Testis (tissue), 3 donors: ENCODE measurements around the gene GALM. TPM values are rescaled to one million over a fixed set of nuclear protein-coding genes. Genes with fewer than 3 reads are reported as not detected.

Experiments used
- DNase-seq: peaks from one replicate; pipeline ENCODE4 v3.0.0-alpha.2; 2019
- H3K27ac ChIP-seq, 2 donors: fragments of 200-600 bp; sonication (generic); one replicate each; pipeline ENCODE4 v1.5.1; 2019
- H3K27me3 ChIP-seq: fragments of 200-600 bp; sonication (generic); one replicate; pipeline ENCODE4 v1.5.1; 2019
- H3K36me3 ChIP-seq: fragments of 200-600 bp; sonication (generic); one replicate; pipeline ENCODE4 v1.5.1; 2017; ENCODE audit warnings: low read depth; ENCODE audit errors: missing control alignments
- H3K4me1 ChIP-seq: fragments of 200-600 bp; sonication (generic); one replicate; pipeline ENCODE4 v1.5.1; 2019
- H3K4me3 ChIP-seq, 2 donors: fragments of 200-600 bp; sonication (generic); one replicate each; pipeline ENCODE4 v1.5.1; 2017 to 2019
- H3K9me3 ChIP-seq: fragments of 200-600 bp; sonication (generic); one replicate; pipeline ENCODE4 v1.5.1; 2017
- POLR2A ChIP-seq: fragments of 450-650 bp; IDR thresholded peaks from one replicate; pipeline ENCODE4 v1.6.1; 2017; ENCODE audit warnings: antibody characterized with exemption, mild to moderate bottlenecking, moderate library complexity
- WGBS, 2 donors: methylation state at CpG; one replicate each; pipeline ENCODE4 v1.1.5; 2018; 5-methylcytosine and 5-hydroxymethylcytosine counted together
- intact Hi-C: fragments of 100-400 bp; cut with DNase I; formaldehyde crosslinking; loops from one replicate; pipeline ENCODE4 v1.15.1; 2023; ENCODE audit warnings: low total_unique reads
- polyA plus RNA-seq: library from polyadenylated mRNA; stranded (reverse); fragments of 350-450 nt; fragmentation: Illumina TruSeq; extraction: RNeasy Lipid Tissue Mini Kit (QIAGEN cat#74804); gene quantifications from one replicate; pipeline ENCODE4 v1.2.3, GENCODE V29; 2014; ENCODE audit warnings: low read depth, low replicate concordance; ENCODE audit not compliant: insufficient read depth
- total RNA-seq, 2 donors: library from RNA; depleted of rRNA; stranded (reverse); fragments of >200 nt; gene quantifications; one replicate each; pipeline ENCODE4 v1.2.3, GENCODE V29; 2016
- TF ChIP-seq, protein P1 (sequence below), 3 experiments: fragments of 450-650 bp in 2 of 3; fragments of 200-600 bp in 1 of 3; sonication (generic) in 1 of 3; IDR thresholded peaks; one replicate each; pipeline ENCODE4 v1.5.1; 2016 to 2019; ENCODE audit warnings: antibody characterized with exemption in 3 of 3, mild to moderate bottlenecking in 2 of 3, moderate library complexity in 1 of 3

The GALM gene
- total and polyA plus RNA-seq, 3 donors from 2014 or later: 8.5 to 11.8 (median 9.1) TPM

DNA sequence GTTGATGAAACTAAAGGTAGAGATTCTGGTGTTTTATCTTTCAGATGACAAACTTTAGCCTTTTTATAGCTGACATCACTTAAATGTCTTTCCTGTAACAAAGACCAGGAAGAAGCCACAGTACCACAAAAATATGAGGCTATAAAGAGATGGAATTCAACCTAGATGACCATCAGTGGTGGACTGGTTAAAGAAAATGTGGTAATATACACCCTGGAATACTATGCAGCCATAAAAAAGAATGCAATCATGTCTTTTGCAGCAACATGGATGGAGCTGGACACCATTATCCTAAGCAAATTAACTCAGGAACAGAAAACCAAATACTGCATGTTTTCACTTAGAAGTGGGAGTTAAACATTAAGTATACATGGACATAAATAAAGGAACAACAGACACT is 44.9 kb upstream of the GALM start:
- Histone ChIP-seq H3K27ac (no peak overlapping the region), H3K36me3 (no peaks in the 10 kb centered on the region), H3K27me3 (no peaks in the 10 kb centered on the region), H3K4me3 (no peak overlapping the region), H3K4me1 (no peaks in the 10 kb centered on the region), H3K9me3 (no peaks in the 10 kb centered on the region)
- TF ChIP-seq, protein P1, sequence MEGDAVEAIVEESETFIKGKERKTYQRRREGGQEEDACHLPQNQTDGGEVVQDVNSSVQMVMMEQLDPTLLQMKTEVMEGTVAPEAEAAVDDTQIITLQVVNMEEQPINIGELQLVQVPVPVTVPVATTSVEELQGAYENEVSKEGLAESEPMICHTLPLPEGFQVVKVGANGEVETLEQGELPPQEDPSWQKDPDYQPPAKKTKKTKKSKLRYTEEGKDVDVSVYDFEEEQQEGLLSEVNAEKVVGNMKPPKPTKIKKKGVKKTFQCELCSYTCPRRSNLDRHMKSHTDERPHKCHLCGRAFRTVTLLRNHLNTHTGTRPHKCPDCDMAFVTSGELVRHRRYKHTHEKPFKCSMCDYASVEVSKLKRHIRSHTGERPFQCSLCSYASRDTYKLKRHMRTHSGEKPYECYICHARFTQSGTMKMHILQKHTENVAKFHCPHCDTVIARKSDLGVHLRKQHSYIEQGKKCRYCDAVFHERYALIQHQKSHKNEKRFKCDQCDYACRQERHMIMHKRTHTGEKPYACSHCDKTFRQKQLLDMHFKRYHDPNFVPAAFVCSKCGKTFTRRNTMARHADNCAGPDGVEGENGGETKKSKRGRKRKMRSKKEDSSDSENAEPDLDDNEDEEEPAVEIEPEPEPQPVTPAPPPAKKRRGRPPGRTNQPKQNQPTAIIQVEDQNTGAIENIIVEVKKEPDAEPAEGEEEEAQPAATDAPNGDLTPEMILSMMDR (IDR thresholded peaks at IDR 0.05): no peak
- no peak for TF ChIP-seq POLR2A
- DNase-seq: no peak
- intact Hi-C loops: no loop called here

- TF ChIP-seq POLR2A: no peak
- TF ChIP-seq, protein P1 (IDR thresholded peaks at IDR 0.05): no peak
- no peak overlapping the region for H3K27ac ChIP-seq
- intact Hi-C loops: no loop called here
- H3K27me3 ChIP-seq: no peaks in the 10 kb centered on the region
- no peaks in the 10 kb centered on the region for H3K9me3 ChIP-seq
- no peak overlapping the region for H3K4me3 ChIP-seq
- no peak for DNase-seq
- 74 to 77% methylated on average over 3 of the region's 3 CpGs for WGBS, 2 donors
- no peaks in the 10 kb centered on the region for H3K36me3 ChIP-seq
- H3K4me1 ChIP-seq: no peaks in the 10 kb centered on the region
These were observed 43.7 kb upstream of the GALM start for GRCh38 chr2:38622210-38622609.

- H3K36me3 ChIP-seq: no peaks in the 10 kb centered on the region
- H3K4me3 ChIP-seq: no peak overlapping the region
- no peaks in the 10 kb centered on the region for H3K9me3 ChIP-seq
- TF ChIP-seq POLR2A: no peak
- TF ChIP-seq, protein P1 (IDR thresholded peaks at IDR 0.05): no peak
- 89 to 90% methylated on average over 7 of the region's 7 CpGs for WGBS, 2 donors
- no peak for DNase-seq
- intact Hi-C loops: no loop called here
- H3K4me1 ChIP-seq: peaks cover 3% of the 10 kb centered on the region
- H3K27me3 ChIP-seq: no peaks in the 10 kb centered on the region
- H3K27ac ChIP-seq: no peak overlapping the region
These were observed 39.4 kb upstream of the GALM start for GRCh38 chr2:38626326-38627035.

DNA sequence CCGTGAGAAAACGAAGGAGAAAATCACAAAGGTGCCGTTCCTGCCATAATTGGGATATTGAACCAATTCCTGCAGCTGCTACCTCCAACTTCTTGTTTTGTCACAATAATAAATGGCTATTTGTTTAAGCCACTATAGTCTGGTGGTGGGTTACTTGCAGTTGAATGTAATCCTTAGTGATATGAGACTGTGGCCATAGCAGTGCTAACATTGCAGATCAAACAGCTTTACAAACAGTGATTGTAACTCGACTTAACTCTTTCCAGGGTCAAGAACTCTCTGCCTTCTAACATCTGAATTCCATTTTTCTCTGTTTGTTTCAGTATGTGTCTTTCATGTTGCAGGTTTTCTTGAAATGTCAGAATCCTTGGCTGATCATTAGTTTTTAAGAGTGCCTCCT is 38.5 kb upstream of the GALM start:
- intact Hi-C loops: no loop called here
- no peaks in the 10 kb centered on the region for H3K36me3 ChIP-seq
- DNase-seq: no peak
- H3K4me1 ChIP-seq: peaks cover 3% of the 10 kb centered on the region
- no peak overlapping the region for H3K4me3 ChIP-seq
- no peaks in the 10 kb centered on the region for H3K9me3 ChIP-seq
- no peaks in the 10 kb centered on the region for H3K27me3 ChIP-seq
- WGBS, 2 donors: 81 to 85% methylated on average over 4 of the region's 4 CpGs
- TF ChIP-seq POLR2A: no peak
- TF ChIP-seq, protein P1 (IDR thresholded peaks at IDR 0.05): no peak
- H3K27ac ChIP-seq: no peak overlapping the region

DNA sequence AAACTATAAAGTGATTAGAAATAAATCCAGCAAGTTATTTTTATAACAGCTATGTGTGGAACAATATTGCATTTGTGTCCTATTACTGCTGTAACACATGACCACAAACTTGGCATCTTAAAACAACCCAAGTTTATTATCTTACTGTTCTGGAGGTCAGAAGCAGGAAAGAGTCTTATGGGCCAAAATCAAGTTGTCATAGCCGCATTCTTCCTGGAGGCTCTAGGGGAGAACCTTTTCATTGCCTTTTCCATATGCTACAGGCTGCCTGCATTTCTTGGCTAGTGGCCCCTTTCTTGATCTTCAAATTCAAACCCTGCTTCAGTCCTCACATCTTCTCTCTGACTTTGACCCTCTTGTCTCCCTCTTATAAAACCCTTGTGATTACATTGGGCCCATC is 36.2 kb upstream of the GALM start:
- H3K4me3 ChIP-seq: no peak overlapping the region
- intact Hi-C loops: no loop called here
- WGBS, 2 donors: 60 to 67% methylated on average over 1 of the region's 1 CpG
- H3K36me3 ChIP-seq: no peaks in the 10 kb centered on the region
- DNase-seq: no peak
- H3K9me3 ChIP-seq: no peaks in the 10 kb centered on the region
- H3K27me3 ChIP-seq: no peaks in the 10 kb centered on the region
- TF ChIP-seq POLR2A: no peak
- TF ChIP-seq, protein P1 (IDR thresholded peaks at IDR 0.05): no peak
- H3K27ac ChIP-seq: peak overlapping the region in 1 of 2 donors; percentile 33
- H3K4me1 ChIP-seq: peaks cover 6% of the 10 kb centered on the region
